NCI-H128 (cell line): ENCODE measurements around the gene WHAMM.
"Not testable (repeated sequence)": the region's sequence is repeated elsewhere in the genome, so short reads cannot be mapped to it uniquely, and the experiment has no call there.

Experiments used
- DNase-seq: peaks from one replicate; lab custom pipeline; 2025; ENCODE audit not compliant: unreplicated experiment; lab: John Stamatoyannopoulos, UW

The WHAMM gene

DNA sequence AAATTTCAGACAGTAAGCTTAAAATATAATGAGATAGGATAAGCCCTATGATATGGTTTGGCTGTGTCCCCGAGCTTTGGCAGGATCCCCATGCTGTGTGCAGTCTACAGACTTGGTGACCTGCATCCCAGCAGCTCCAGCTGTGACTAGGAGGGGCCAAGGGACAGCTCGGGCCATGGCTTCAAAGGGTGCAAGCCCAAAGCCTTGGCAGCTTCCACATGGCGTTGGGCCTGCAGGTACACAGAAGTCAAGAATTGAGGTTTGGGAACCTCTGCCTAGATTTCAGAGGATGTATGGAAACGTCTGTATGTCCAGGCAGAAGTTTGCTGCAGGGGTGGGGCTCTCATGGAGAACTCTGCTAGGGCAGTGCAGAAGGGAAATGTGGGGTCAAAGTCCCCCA is 56.2 kb downstream of the WHAMM start:
- DNase-seq, result not testable (repeated sequence)

- DNase-seq, result not testable (repeated sequence)
These were observed 56.6 kb downstream of the WHAMM start for GRCh38 chr15:82865981-82866380.

- DNase-seq, result no peak
These were observed 61.4 kb downstream of the WHAMM start for GRCh38 chr15:82870727-82871320.

DNA sequence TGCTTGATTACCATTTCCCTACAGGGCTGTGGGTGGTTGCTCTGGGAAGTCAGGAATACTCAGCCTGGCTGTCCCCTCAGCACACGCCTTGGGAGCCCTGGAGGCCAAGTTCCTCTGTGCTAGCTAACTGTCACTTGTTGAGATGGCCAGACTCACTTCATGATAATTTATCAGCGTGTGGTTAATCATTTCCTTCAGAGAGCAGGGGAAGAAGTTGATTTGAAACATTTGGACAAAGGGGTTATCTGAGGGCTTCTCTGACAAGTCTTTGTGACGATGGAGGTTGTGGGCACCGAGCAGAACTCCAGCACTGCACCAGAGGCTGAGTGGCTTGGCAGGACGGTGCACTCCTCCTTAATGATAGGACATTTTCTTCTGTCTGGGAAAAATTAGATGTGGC is 61.9 kb downstream of the WHAMM start:
- no peak for DNase-seq

GRCh38 chr15:82871832-82872484 is 62.5 kb downstream of the WHAMM start:
- DNase-seq, result no peak

GRCh38 chr15:82873000-82873680 is 63.7 kb downstream of the WHAMM start:
- DNase-seq, result no peak

- DNase-seq, result no peak
These were observed 64.8 kb downstream of the WHAMM start for GRCh38 chr15:82874267-82874666.

- DNase-seq, result no peak
These were observed 65.5 kb downstream of the WHAMM start for GRCh38 chr15:82874961-82875360.

DNA sequence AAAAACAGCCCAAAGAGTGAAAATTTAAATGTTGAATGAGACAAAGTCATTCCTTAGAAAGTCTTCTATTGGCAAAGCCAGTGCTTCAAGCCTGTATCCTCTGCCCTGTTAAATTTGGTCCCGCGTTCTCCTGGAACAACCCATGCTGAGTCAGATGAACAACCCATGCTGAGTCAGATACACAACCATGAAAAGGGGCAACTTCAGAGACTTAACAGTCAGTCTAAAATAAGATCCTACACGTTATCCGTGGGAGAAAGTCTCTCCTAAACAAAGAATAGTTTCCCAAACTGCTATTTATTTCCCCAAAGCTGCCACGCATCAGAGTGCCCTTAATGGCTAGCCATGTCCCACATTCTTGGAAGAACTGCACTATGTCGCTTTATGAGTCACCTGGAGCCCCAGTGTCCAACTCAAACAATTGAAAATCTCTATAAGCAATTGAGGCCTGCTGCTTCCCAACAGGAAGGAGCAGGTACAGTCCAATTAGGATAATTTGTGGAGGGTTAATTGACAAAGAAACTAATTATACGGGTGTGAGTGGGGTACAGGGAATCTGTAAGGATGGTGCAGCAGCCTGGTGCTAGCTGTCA is 66.1 kb downstream of the WHAMM start:
- no peak for DNase-seq

DNA sequence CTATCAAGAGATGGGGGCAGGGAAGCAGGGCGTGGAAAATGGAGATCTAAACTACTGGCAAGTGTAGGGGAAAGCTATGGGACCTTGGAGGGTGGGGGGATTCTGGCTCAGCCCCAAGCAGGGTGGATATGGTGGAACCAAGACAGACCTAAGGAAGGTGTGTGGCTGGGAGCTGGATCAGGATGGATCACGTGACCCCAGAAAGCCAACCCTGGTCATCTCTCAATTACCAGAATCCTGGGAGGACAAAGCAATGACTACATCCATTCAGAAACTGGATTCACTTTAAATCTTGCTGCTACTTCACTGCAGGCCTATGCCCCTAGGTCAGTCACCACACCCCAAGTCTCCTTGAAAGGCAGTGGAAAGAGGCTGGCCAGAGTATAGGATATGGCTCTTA is 68.4 kb downstream of the WHAMM start:
- DNase-seq, result no peak

GRCh38 chr15:82878325-82878724 is 68.9 kb downstream of the WHAMM start:
- DNase-seq, result no peak

DNA sequence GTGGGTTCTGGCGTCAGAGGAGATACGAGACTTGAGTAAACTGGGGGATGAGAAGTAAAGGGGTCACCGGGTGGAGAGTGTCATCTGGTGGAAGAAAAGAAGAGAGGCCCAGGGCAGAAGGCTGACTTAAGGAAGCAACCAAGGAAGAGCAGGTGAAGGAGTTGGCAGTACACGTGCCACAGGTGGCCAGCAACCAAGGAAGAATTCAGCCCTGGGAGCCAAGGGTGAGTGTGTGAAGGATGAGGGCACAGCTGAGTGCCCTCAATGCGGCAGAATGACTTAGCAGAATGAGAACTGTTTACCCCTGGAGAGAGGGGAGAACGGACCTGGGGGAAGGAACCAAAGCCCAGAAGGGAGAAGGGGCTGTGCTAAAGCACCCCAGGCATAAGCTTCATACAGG is 71.3 kb downstream of the WHAMM start:
- DNase-seq, result no peak

- DNase-seq, result no peak
These were observed 72.3 kb downstream of the WHAMM start for GRCh38 chr15:82881747-82882146.

- no peak for DNase-seq
These were observed 73.0 kb downstream of the WHAMM start for GRCh38 chr15:82882273-82882928.
